GM18505 (cell line): ENCODE data around the gene ACSS1.

Experiments used
- ATAC-seq: cut with Tn5 transposase; IDR thresholded peaks from one replicate; pipeline ENCODE4 v1.9.1; 2021; ENCODE audit not compliant: unreplicated experiment
- POLR2A ChIP-seq: IDR thresholded peaks from 4 replicates; pipeline ENCODE4 v1.6.1; 2011; ENCODE audit warnings: borderline replicate concordance; ENCODE audit not compliant: insufficient read depth, insufficient read length; ENCODE audit errors: extremely low read depth

Gene ACSS1

DNA sequence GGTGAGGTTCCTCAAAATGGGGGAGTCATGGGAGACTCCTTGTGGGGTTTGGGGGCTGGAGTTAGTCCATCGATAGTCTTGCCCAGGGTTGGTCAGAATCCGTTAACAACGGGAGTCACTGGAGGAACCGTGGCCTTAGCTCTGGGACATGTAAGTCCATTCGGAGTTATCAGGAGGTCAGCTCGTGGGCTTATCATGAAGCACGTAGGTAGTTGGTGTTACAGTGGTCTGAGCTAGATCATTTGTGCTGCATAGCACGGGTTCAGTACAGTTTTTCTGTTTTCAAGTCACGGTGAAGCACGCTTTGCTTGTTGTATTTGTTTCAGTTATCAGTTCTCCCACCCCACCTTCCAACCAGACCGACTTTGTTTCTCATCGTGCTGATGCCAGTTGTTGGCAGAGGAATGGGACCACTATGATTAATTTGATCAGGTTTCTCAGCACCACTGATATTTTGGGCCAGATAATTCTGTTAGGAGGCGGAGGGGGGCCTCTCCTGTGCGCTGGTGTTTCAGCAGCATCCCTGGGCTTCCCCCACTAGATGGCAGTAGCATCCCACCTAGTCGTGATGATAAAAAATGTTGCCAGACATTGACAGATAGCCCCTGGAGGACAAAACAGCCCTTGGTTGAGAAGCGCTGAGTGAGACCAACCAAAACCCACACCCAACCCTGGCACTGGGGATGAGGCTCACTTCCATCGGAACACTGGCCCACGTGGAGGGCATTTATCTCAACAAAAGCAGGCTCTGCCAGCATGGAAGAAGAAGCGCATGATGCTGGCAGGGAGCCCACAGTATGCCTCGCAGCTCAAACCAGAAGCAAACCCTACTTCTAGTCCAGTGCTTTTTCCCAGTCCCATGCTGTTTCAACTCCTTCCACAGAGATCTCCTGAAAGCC, 63.2 kb downstream of the ACSS1 start:
- no peak for TF ChIP-seq POLR2A
- peak; percentile 20 for ATAC-seq

GRCh38 chr20:24994186-24994465, 63.8 kb downstream of the ACSS1 start:
- TF ChIP-seq POLR2A, result no peak
- ATAC-seq, result no peak

- TF ChIP-seq POLR2A, result no peak
- ATAC-seq, result no peak
Observed at GRCh38 chr20:24993337-24994185, 64.4 kb downstream of the ACSS1 start.

GRCh38 chr20:24992487-24993205, 65.3 kb downstream of the ACSS1 start, which contains the start of gene APMAP:
APMAP (minus strand) TSS chr20:24992751; CDS start chr20:24992688, 63 bp downstream.
- ATAC-seq, result peak; percentile 96
- TF ChIP-seq POLR2A, result peak; percentile 96

DNA sequence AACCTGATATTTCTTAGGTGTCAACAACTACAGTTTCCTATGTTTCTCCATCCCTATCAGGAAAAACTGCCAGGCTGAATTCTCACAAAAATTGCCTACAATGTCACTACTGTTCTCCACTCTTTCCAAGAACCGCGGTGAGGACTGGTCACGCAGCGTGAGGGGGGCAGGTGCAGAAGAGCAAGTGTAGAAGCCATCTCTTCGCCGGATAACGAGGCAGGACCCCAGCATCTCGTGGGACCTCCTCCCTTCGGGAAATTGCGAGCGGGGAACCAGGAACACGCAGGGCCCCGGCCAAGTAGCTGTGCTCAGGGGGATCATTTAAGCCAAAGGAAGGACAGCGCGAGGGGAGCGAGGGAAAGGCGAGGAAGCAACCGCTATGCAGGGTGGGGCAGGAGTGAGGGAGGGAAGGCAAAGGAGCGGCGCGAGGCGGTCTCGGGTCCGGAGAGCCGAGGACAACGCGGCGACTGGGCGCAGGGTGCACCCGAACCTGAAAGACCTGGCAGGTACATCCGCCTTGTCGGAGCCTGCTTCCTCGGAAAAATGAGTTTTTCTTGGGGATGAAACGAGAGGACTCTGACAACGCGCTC, 65.9 kb downstream of the ACSS1 start:
- peak; percentile 26 for ATAC-seq
- no peak for TF ChIP-seq POLR2A

DNA sequence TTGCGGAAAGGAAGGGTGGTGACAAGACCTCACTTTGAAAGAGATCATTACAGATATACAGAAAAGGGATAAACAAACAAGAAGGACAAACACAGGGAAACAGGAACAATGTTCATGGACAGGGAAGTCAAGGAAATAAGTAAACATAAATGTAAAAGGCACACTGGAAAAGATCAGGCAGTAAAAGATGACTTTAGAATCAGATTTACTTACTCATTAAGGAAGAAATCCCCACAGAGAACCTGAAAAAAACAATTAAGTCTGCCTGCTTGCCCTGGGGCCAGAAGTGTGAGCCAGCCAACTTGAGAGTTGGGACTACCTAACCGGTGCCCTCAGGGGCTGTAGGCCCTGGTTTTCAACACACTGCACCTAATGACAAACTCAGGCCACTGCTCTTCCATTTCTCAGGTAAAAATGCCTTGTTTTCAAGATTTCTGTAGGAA, 67.1 kb downstream of the ACSS1 start:
- no peak for TF ChIP-seq POLR2A
- ATAC-seq, result no peak

- ATAC-seq, result no peak
- no peak for TF ChIP-seq POLR2A
Observed at GRCh38 chr20:24989162-24989561, 68.8 kb downstream of the ACSS1 start.

- ATAC-seq, result no peak
- no peak for TF ChIP-seq POLR2A
Observed at GRCh38 chr20:24987873-24988835, 69.8 kb downstream of the ACSS1 start.

GRCh38 chr20:24987244-24987643, 70.7 kb downstream of the ACSS1 start:
- no peak for TF ChIP-seq POLR2A
- no peak for ATAC-seq

DNA sequence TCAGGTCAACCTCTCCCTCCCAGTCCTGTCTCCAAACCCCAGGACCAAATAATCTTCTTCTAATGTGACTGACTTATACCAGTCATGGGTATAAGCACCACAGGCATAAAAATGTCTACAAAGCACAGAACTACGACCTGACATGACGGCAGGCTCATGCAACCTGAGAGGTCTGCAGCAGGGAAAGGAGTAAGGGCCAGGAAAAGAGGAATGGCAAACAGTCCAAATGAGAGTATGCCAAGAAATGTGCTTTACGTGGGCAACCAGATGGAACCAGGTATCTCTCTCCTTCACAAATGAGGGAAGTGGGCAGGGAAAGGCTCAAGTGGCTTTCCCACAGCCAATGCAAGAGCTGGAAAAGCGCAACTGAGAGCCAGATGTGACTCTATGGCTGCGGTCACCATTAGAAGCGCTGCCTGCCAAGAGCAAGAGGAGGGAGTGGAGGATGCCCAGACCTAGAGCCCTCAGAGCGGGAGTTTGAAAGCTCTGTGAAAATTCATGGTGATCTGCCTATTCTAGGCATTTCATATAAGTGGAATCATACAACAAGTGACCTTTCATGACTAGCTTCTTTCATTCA, 71.4 kb downstream of the ACSS1 start:
- no peak for ATAC-seq
- TF ChIP-seq POLR2A, result no peak

DNA sequence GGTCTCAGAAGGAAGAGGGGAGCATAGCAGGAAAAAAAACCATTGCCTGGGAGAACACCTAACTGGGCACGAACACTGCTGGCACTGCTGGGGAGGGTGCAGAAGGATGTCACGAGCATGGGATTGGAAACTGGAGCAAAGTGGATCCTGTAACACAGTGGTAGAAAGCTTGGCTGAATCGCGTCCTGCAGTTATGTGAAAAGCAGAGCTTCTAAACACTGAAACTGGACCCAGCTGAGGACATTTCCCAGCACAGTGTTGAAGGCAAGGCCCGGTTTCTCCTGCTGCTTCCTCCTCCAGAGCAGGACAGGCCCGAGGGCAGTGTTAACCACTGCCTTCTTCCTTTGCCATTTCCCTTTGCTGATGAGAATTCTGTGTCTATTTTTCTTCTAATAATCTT, 72.1 kb downstream of the ACSS1 start:
- no peak for TF ChIP-seq POLR2A
- no peak for ATAC-seq

- no peak for ATAC-seq
- no peak for TF ChIP-seq POLR2A
Observed at GRCh38 chr20:24984961-24985640, 72.8 kb downstream of the ACSS1 start.

DNA sequence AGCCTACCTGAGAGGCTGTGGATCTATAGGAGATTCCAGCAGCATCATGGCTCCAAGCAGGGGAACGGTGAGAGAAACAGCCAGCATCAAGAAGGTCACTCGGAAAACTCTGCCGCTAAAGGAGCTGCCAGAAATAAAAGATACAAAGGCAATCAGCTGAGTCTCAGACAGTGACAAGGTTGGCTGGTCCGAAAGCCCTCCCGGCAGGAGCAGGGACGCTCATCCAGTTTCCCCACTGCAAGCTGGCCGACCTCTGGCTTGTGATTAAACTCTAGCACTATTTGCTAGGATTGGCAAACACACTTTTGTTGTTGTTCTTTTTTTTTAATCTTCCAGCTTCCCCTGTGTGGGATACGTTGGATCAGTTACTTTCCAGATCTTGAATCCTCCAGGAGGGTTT, 74.0 kb downstream of the ACSS1 start:
- TF ChIP-seq POLR2A, result no peak
- ATAC-seq, result no peak
